K562 (cell line): Measurements from ENCODE around the gene ALK. TPM values are rescaled to one million over a fixed set of nuclear protein-coding genes. Genes with fewer than 3 reads are reported as not detected.

ENCODE experiments used
- ATAC-seq: fragments of 200-7000 bp; cut with Tn5 transposase; 3 replicates; pipeline ENCODE4 v1.9.1; 2020; ENCODE audit warnings: moderate library complexity
- BruUV-seq: library from RNA; stranded (reverse); fragments of 400-500 nt; replicated peaks from 2 replicates; lab custom pipeline; 2021; lab: Mats Ljungman, UMichigan
- CTCF ChIA-PET: fragments of 300-600 bp; formaldehyde crosslinking; extraction: SDS; loops from one replicate; lab custom pipeline; 2021; ENCODE audit warnings: low intra/inter-chr PET ratio; lab: Yijun Ruan, JAX
- POLR2A ChIA-PET: fragments of 300-600, 350-650 bp; sonication (Branson Sonifier 250); formaldehyde crosslinking; extraction: SDS; loops from one replicate; lab custom pipeline; 2021; ENCODE audit warnings: antibody characterized with exemption, inconsistent platforms; lab: Yijun Ruan, JAX
- DNase-seq, 4 experiments: peaks; one replicate each; pipeline versions ENCODE4 v3.0.0 to v3.0.0-alpha.2; 2011 to 2018; ENCODE audit warnings: low spot score in 3 of 4, mixed read lengths in 3 of 4; ENCODE audit errors: extremely low read depth in 1 of 4
- FAIRE-seq: peaks from 2 replicates; lab custom pipeline; 2011; peaks lifted over from hg19 to GRCh38; lab: Jason Lieb, UNC
- H2AFZ ChIP-seq: 2 replicates; pipeline ENCODE4 v1.6.0; 2011; ENCODE audit warnings: low read depth, low read length, control low read depth, inconsistent platforms
- H3K27ac ChIP-seq: fragments of 200-600 bp; 3 replicates; pipeline ENCODE4 v1.8.0; 2011; ENCODE audit warnings: low read depth, mild to moderate bottlenecking, control low read depth, inconsistent platforms, low read length, moderate library complexity, mixed read lengths; ENCODE audit errors: extremely low read depth
- H3K27me3 ChIP-seq, 2 experiments: fragments of 300-600 bp in 1 of 2; 2 replicates in 1 of 2; 3 replicates in 1 of 2; pipeline versions ENCODE4 v1.6.0 to v1.8.0; 2011; ENCODE audit warnings: inconsistent platforms in 2 of 2, low read length in 2 of 2, mild to moderate bottlenecking in 1 of 2, mixed read lengths in 1 of 2, moderate library complexity in 1 of 2; ENCODE audit not compliant: control insufficient read depth in 2 of 2, insufficient read depth in 2 of 2
- H3K36me3 ChIP-seq: fragments of 300-600 bp; 3 replicates; pipeline ENCODE4 v1.8.0; 2011; ENCODE audit warnings: mild to moderate bottlenecking, low read length, inconsistent platforms; ENCODE audit not compliant: control insufficient read depth, insufficient read depth
- H3K4me1 ChIP-seq, 2 experiments: fragments of 200-600 bp in 1 of 2; replicated peaks in 1 of 2; 2 replicates in 1 of 2; 3 replicates in 1 of 2; pipeline versions ENCODE4 v1.5.1 to v1.8.0; 2011; ENCODE audit warnings: inconsistent platforms in 2 of 2, low read length in 2 of 2, mild to moderate bottlenecking in 1 of 2, mixed read lengths in 1 of 2, moderate library complexity in 1 of 2; ENCODE audit not compliant: control insufficient read depth in 2 of 2, insufficient read depth in 2 of 2
- H3K4me2 ChIP-seq: 2 replicates; pipeline ENCODE4 v1.6.1; 2011; ENCODE audit warnings: low read length, control low read depth, inconsistent platforms, mixed read lengths; ENCODE audit not compliant: insufficient read depth
- H3K4me3 ChIP-seq: fragments of 200-600 bp; sonication (generic), shearing (Covaris generic); 2 replicates; pipeline ENCODE4 v1.5.1; 2016; ENCODE audit warnings: control low read depth, inconsistent platforms
- H3K79me2 ChIP-seq: fragments of 200-600 bp; 3 replicates; pipeline ENCODE4 v1.8.0; 2011; ENCODE audit warnings: low read length, inconsistent platforms; ENCODE audit not compliant: control insufficient read depth, insufficient read depth
- H3K9ac ChIP-seq, 2 experiments: 2 replicates each; pipeline versions ENCODE4 v1.6.0 to v1.6.1; 2011; ENCODE audit warnings: low read depth in 2 of 2, low read length in 2 of 2, control low read depth in 1 of 2, inconsistent platforms in 1 of 2, mild to moderate bottlenecking in 1 of 2, mixed read lengths in 1 of 2; ENCODE audit not compliant: insufficient read depth in 1 of 2
- H3K9me1 ChIP-seq: one replicate; pipeline ENCODE4 v1.6.0; 2011; ENCODE audit warnings: inconsistent platforms, mild to moderate bottlenecking, low read length, moderate library complexity; ENCODE audit not compliant: control insufficient read depth, insufficient read depth
- H3K9me3 ChIP-seq: replicated peaks from 2 replicates; pipeline ENCODE4 v1.5.1; 2011; ENCODE audit warnings: low read depth, low read length, inconsistent platforms; ENCODE audit not compliant: control insufficient read depth, insufficient read depth
- H4K20me1 ChIP-seq: replicated peaks from 2 replicates; pipeline ENCODE4 v1.6.1; 2011; ENCODE audit warnings: low read length, inconsistent platforms, mixed read lengths; ENCODE audit not compliant: control insufficient read depth, insufficient read depth
- E2F8 ChIP-seq: fragments of 450-650 bp; IDR thresholded peaks from 2 replicates; pipeline ENCODE4 v1.7.1; 2018; ENCODE audit warnings: mild to moderate bottlenecking, low read depth; ENCODE audit not compliant: partially characterized antibody
- HIVEP1 ChIP-seq: fragments of 250-450 bp; sonication (Bioruptor Pico); IDR thresholded peaks from 2 replicates; pipeline ENCODE4 v1.4.0; 2020; ENCODE audit warnings: mild to moderate bottlenecking
- KAT7 ChIP-seq: sonication (generic); formaldehyde crosslinking; IDR thresholded peaks from 2 replicates; pipeline ENCODE4 v1.8.0; 2022; ENCODE audit warnings: missing genetic modification reagents, mild to moderate bottlenecking, borderline replicate concordance
- POU5F1 ChIP-seq: fragments of 150-350 bp; IDR thresholded peaks from 2 replicates; pipeline ENCODE4 v1.6.1; 2014; ENCODE audit warnings: borderline replicate concordance, low read length, low read depth, mild to moderate bottlenecking; ENCODE audit not compliant: partially characterized antibody
- PURB ChIP-seq: sonication (generic); formaldehyde crosslinking; IDR thresholded peaks from 2 replicates; pipeline ENCODE4 v1.9.0; 2021; ENCODE audit warnings: low read depth, mild to moderate bottlenecking, missing genetic modification reagents
- RCOR1 ChIP-seq, 2 experiments: IDR thresholded peaks; 2 replicates each; pipeline ENCODE4 v1.6.1; 2012; ENCODE audit warnings: low read depth in 2 of 2, low read length in 2 of 2, borderline replicate concordance in 1 of 2, improper control_type of control experiment in 1 of 2
- RNF2 ChIP-seq: sonication (generic); IDR thresholded peaks from 2 replicates; pipeline ENCODE4 v1.6.1; 2016
- RNF219 ChIP-seq: fragments of 250-450 bp; sonication (Bioruptor Pico); IDR thresholded peaks from 2 replicates; pipeline ENCODE4 v1.5.0; 2022; ENCODE audit warnings: mild to moderate bottlenecking
- RUNX1 ChIP-seq: sonication (generic); IDR thresholded peaks from 2 replicates; pipeline ENCODE4 v1.6.1; 2016; ENCODE audit warnings: antibody characterized with exemption, low read depth
- SIX5 ChIP-seq, 2 experiments: IDR thresholded peaks; 2 replicates each; pipeline ENCODE4 v1.6.1; 2011; ENCODE audit warnings: low read length in 2 of 2, borderline replicate concordance in 1 of 2, low read depth in 1 of 2, mild to moderate bottlenecking in 1 of 2, moderate library complexity in 1 of 2; ENCODE audit not compliant: insufficient read depth in 1 of 2
- SNIP1 ChIP-seq: fragments of 450-650 bp; IDR thresholded peaks from 2 replicates; pipeline ENCODE4 v1.7.1; 2017; ENCODE audit warnings: low read depth, mild to moderate bottlenecking
- TAL1 ChIP-seq: fragments of 450-650 bp; IDR thresholded peaks from 2 replicates; pipeline ENCODE4 v1.6.1; 2016; ENCODE audit warnings: mild to moderate bottlenecking
- ZBED1 ChIP-seq: IDR thresholded peaks from 2 replicates; pipeline ENCODE4 v1.6.1; 2014
- ZBTB7A ChIP-seq: IDR thresholded peaks from 2 replicates; pipeline ENCODE4 v1.6.1; 2011; ENCODE audit warnings: low read depth, mild to moderate bottlenecking, low read length, moderate library complexity, borderline replicate concordance; ENCODE audit not compliant: control insufficient read depth
- ZNF134 ChIP-seq: fragments of 250-450 bp; sonication (Bioruptor Pico); conservative IDR thresholded peaks from 2 replicates; pipeline ENCODE4 v1.4.0; 2020
- ZNF143 ChIP-seq: sonication (generic); formaldehyde crosslinking; IDR thresholded peaks from 2 replicates; pipeline ENCODE4 v1.9.0; 2022; ENCODE audit warnings: mild to moderate bottlenecking, missing genetic modification reagents
- WGBS: fragments of 100-300 bp; shearing (Covaris generic); methylation state at CpG from one replicate; pipeline ENCODE4 v1.1.6; 2016; ENCODE audit warnings: low coverage, mixed read lengths; ENCODE audit not compliant: insufficient coverage; ENCODE audit errors: missing lambda C conversion rate; 5-methylcytosine and 5-hydroxymethylcytosine counted together
- in situ Hi-C: fragments of 300-500 bp; cut with MboI; formaldehyde crosslinking; loops from 4 replicates; pipeline ENCODE4 v1.15.0; 2018; ENCODE audit warnings: inconsistent platforms, mixed read lengths
- intact Hi-C: fragments of 100-400 bp; cut with micrococcal nuclease; formaldehyde crosslinking; loops from 2 replicates; pipeline ENCODE4 v1.14.2; 2022
- polyA plus RNA-seq, 8 experiments: library from polyadenylated mRNA; depleted of rRNA in 4 of 8; stranded (reverse) in 5 of 8; unstranded in 3 of 8; fragments of >200 nt; fragmentation: Nextera tagmentation in 2 of 8; fragmentation: Illumina TruSeq in 1 of 8; extraction: Ambion mirVana in 2 of 8; extraction: Trizol in 1 of 8; gene quantifications; 2 replicates each; pipeline versions ENCODE4 v1.2.1 to v1.2.3, GENCODE V29; 2011 to 2014; ENCODE audit warnings: inconsistent platforms in 1 of 8, missing spikeins in 1 of 8
- total RNA-seq, 7 experiments: library from RNA; depleted of rRNA in 6 of 7; stranded (reverse); fragments of >200 nt in 6 of 7; fragmentation: Illumina TruSeq in 2 of 7; extraction: Trizol in 2 of 7; gene quantifications; 2 replicates each; pipeline versions ENCODE4 v1.2.1 to v1.2.3, GENCODE V29; 2011 to 2021; ENCODE audit warnings: low replicate concordance in 1 of 7
- TF ChIP-seq, protein P1 (sequence below), 2 experiments: fragments of 250-450 bp in 1 of 2; fragments of 450-650 bp in 1 of 2; sonication (Bioruptor Pico) in 1 of 2; IDR thresholded peaks; 2 replicates each; pipeline versions ENCODE4 v1.6.1 to v1.8.0; 2016 to 2021; ENCODE audit warnings: mild to moderate bottlenecking in 2 of 2, moderate library complexity in 2 of 2, missing compliant biosample characterization in 1 of 2, missing genetic modification characterization in 1 of 2

ALK gene
- total and polyA plus RNA-seq, 9 of the 15 experiments (the other 6 are each of a cell fraction or from before 2014, with no cell fraction given) = not detected

DNA sequence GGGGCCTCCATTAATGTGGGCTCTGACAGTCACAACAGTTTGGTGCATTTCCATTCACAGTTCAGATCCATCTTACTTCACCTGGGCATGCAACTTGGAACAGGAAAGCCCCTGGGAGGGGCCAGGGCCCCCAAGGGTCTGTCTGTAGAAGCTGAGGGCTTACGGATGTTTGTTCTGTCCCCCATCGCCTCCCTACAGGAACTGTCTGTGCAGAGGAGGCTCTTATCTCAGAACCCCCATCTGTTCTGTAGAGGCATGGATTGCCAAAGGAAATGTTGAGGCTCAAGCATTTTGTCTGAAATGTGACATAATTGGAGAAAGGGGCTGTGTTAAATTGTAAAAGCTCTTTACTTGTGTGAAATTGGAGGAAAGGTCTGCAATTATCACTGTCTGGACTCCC is 471.9 kb downstream of the ALK start (continued):
- TF ChIP-seq E2F8 = no peak
- TF ChIP-seq POU5F1 = no peak
- no peak for TF ChIP-seq RNF219
- TF ChIP-seq TAL1 = peak; percentile 68
- no peak for TF ChIP-seq ZNF143 (CRISPR knock-in tag)

DNA sequence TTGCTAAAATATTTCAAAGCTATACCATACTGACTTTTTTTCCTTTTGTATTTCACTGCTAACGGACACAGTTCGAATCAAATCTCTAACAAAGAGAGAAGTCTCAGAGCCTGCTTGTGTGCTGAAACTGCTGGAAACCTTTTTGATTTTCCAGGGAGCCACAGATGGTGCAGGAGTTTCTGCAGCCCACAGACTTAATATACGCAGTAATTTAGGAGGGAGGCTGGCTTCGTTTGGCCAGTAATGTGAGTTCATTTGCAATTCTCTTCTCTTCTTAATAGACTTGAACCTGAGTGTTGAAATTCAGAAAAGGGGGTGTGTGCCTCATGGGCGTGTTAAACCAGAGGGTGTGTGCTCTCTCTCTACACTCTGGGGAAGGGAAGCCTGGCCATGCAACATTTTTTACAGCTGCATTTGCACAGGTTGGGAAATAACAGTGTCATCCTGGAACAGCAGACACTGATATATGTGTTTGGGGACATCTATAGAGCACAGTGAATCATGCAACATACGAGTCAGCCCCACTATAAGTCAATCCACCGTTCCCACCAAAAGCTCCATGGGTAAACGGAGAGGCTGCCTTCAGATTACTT is 473.2 kb downstream of the ALK start:
- Histone ChIP-seq H3K27ac (no peak overlapping the region), H3K27me3 (no peaks in the 10 kb centered on the region; a peak in 2 of 5 replicates), H3K79me2 (no peaks in the 10 kb centered on the region), H3K4me2 (no peak overlapping the region), H2AFZ (no peak overlapping the region), H3K36me3 (no peaks in the 10 kb centered on the region), H3K9me1 (no peaks in the 10 kb centered on the region), H3K9me3 (no peaks in the 10 kb centered on the region), H4K20me1 (no peaks in the 10 kb centered on the region; the same call in 1 of the 2 replicates), H3K4me3 (no peak overlapping the region), H3K9ac (no peak overlapping the region), H3K4me1 (no peaks in the 10 kb centered on the region)
- ATAC-seq = no peak
- no TSS peak for BruUV-seq
- in situ Hi-C loops = no loop called here
- POLR2A ChIA-PET = interaction anchor here (0.6 kb wide), 1 partner anchor 816 kb away, joined by 3 read pairs; no protein-coding TSS in a partner anchor
- FAIRE-seq = no peak
- intact Hi-C loops = no loop called here
- DNase-seq = no peak
- CTCF ChIA-PET = no interaction called here
- 0% methylated on average over 8 of the region's 8 CpGs for WGBS
- TF ChIP-seq SIX5 (IDR thresholded peaks at IDR 0.05; ENCODE audit: borderline replicate concordance in 1 of 2, insufficient read depth in 1 of 2, low read depth in 1 of 2, low read length in 2 of 2) = no peak
- no peak for TF ChIP-seq ZBED1
- no peak for TF ChIP-seq ZNF134 (CRISPR knock-in tag)
- no peak for TF ChIP-seq ZBTB7A
- no peak for TF ChIP-seq RCOR1 (IDR thresholded peaks at IDR 0.05; ENCODE audit: borderline replicate concordance in 1 of 2, low read depth in 2 of 2, low read length in 2 of 2)
- no peak for TF ChIP-seq HIVEP1
- TF ChIP-seq RUNX1 = no peak
- TF ChIP-seq SNIP1 = no peak
- no peak for TF ChIP-seq KAT7 (CRISPR knock-in tag)
- TF ChIP-seq RNF2 = no peak
- TF ChIP-seq PURB (CRISPR knock-in tag) = no peak
- TF ChIP-seq, protein P1, sequence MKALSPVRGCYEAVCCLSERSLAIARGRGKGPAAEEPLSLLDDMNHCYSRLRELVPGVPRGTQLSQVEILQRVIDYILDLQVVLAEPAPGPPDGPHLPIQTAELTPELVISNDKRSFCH (CRISPR knock-in tag; IDR thresholded peaks at IDR 0.05) = no peak
- TF ChIP-seq, protein P1 (tag; IDR thresholded peaks at IDR 0.05) = no peak
